ENCODE results near the gene TP53RK.

GRCh38 chr20:46670228-46670584 is 19.0 kb downstream of the TP53RK start:
- TF ChIP-seq POLR2A (IDR thresholded peaks at IDR 0.05) (no peak), CTCF (IDR thresholded peaks at IDR 0.05) (no peak), EP300 (IDR thresholded peaks at IDR 0.05) (no peak), POLR2AphosphoS5 (IDR thresholded peaks at IDR 0.05) (no peak)
